ENCODE results near the gene LAMB4.

Gene LAMB4

DNA sequence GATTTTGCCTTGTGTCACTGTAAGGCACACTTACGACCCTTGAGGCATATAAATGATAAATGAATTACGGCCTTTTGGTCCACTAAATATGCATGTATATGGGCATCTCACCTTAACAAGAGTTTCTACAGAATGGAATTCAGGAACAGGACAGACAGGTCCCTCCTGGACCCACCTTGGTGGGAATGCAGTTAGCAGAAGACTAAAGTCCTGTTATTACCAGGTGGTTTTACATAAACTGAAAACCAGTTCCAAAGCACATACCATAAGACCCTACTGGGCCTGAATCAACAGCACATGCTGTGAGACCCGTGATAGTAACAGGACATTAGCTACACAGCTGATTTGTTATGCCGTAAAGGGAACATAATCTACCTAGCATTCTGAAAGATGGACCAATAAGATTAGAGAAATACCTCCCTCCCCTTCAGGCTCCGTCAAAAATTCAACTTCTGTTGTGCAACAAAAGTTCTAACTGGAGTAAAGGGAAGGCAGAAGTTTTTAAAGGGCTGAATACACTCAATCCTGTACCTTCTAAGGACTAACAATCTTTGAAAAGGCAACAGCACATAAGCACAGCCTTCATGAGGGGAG is 151.2 kb downstream of the LAMB4 start:
- FAIRE-seq (no peak), DNase-seq (ENCODE audit: extremely low spot score, insufficient read length, low read depth) (no peak)

DNA sequence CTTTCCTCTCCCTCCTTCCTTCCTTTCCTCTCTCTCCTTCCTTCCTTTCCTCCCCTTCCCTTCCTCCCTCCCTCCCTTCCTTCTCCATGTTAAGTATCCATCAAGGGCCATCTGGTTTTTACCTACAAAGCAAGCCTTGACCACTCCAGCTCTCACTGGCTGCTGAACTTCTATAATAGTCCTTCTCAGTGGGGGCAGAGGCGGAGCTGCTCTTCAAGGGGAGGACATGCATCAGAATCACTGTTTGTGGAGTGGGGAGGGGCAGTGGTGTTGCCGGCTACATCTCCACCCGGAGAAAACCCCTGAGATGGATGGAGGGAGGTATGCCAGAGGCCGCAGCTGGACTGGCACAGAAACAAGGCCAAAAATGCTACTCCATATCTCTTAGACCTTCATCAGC is 153.1 kb downstream of the LAMB4 start:
- DNase-seq (ENCODE audit: extremely low spot score, insufficient read length, low read depth) (no peak), FAIRE-seq (no peak)

DNA sequence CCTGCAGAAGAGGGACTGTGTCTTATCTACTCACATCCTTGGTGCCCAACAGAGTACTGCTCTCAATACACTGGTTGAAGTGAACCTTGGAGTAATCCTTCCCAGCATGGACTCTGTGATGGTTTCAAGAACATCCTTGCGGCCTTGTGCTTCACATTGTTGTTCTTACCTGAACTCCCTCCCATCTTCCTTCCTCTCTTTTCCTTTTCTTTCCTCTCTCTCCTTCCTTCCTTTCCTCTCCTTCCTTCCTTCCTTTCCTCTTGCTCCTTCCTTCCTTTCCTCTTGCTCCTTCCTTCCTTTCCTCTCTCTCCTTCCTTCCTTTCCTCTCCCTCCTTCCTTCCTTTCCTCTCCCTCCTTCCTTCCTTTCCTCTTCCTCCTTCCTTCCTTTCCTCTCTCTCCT is 153.5 kb downstream of the LAMB4 start:
- DNase-seq (ENCODE audit: extremely low spot score, insufficient read length, low read depth) (no peak), FAIRE-seq (no peak)

DNA sequence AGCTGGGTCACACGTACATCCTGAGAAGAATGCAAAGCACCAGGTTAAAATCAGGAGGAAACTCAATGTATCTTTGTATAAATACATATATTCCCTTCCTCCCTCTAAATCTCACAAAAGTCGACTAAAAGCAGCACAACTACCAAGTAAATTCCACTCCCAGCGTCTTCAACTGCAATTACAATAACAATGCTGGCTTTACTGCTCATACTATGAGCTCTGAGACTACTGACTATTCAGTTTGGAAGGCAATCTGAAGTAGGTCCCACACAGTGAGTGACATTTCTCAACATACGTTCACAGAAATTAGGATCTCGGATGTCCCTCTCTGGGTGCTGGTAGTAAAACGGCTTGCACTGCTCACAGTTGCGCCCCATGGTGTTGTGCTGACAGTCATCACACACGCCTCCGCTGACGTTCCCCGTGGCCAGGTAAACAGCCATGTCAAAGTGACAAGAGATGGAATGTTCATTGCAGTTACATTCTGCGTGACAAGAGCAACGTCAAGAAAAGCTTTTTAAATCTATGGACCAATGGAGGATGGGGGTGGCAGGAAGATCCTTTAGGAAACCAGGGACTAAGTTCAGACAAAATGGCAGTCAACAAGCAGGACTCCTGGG is 154.7 kb downstream of the LAMB4 start:
- FAIRE-seq (no peak), DNase-seq (ENCODE audit: extremely low spot score, insufficient read length, low read depth) (no peak)

DNA sequence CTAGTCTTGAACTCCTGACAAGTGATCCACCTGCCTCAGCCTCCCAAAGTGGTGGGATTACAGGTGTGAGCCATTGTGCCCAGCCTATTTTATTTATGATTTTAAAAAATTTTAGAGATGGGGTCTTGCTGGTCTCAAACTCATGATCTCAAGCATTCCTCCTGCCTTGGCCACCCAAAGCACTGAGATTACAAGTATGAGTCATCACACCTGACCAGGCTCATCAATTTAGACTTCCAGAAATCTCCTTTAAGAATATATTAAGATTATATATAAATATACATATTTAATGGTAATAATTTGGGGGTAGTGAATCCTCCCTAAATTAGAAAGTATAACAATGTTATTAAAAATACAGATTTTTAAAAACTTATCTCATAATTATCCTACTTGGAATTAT is 156.3 kb downstream of the LAMB4 start:
- FAIRE-seq (no peak), DNase-seq (ENCODE audit: extremely low spot score, insufficient read length, low read depth) (no peak)
